ENCODE data around the gene SHC3. TPM values are rescaled to one million over a fixed set of nuclear protein-coding genes. Genes with fewer than 3 reads are reported as not detected.

The SHC3 gene
- total and polyA plus RNA-seq, 9 of the 15 experiments (the other 6 are each of a cell fraction or from before 2014, with no cell fraction given) = not detected

DNA sequence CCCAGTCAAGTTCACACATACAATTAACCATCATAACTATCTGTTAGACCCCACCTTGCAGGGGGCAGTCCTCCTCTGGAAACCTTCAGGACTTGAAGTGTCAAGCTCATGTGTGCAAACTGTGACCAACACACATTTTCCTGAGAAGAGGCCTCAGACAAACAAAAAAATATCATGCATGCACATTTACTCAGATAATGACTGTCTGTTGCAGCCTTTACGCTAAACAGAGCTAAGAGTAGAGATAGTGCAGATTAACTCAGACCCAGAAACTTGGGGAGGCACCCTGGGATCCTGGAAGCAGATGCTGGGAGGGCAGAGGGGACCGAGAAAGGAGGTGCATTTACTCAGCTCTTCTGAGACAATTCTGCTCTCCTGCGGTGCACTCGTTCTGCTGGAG, 191.0 kb downstream of the SHC3 start:
- Histone ChIP-seq H3K27ac (ENCODE audit: extremely low read depth, low read depth, low read length) (no peak overlapping the region), H3K9me3 (replicated peaks; ENCODE audit: control insufficient read depth, insufficient read depth, low read depth, low read length) (no peaks in the 10 kb centered on the region), H4K20me1 (replicated peaks; ENCODE audit: control insufficient read depth, insufficient read depth, low read length) (no peaks in the 10 kb centered on the region), H3K79me2 (ENCODE audit: control insufficient read depth, insufficient read depth, low read length) (no peaks in the 10 kb centered on the region), H3K36me3 (ENCODE audit: control insufficient read depth, insufficient read depth, low read length) (no peaks in the 10 kb centered on the region), H3K9ac (ENCODE audit: insufficient read depth in 1 of 2, low read depth in 2 of 2, low read length in 2 of 2) (no peak overlapping the region), H3K9me1 (ENCODE audit: control insufficient read depth, insufficient read depth, low read length) (no peaks in the 10 kb centered on the region), H3K4me1 (replicated peaks in 1 of 2; ENCODE audit: control insufficient read depth in 2 of 2, insufficient read depth in 2 of 2, low read length in 2 of 2) (peaks cover 0 to 11% of the 10 kb centered on the region in 2 experiments; a peak in 3 of 5 replicates), H3K27me3 (ENCODE audit: control insufficient read depth in 2 of 2, insufficient read depth in 2 of 2, low read length in 2 of 2) (peaks cover 0 to 8% of the 10 kb centered on the region in 2 experiments; a peak in 1 of 5 replicates), H3K4me3 (no peak overlapping the region), H3K4me2 (ENCODE audit: insufficient read depth, low read length) (no peak overlapping the region), H2AFZ (ENCODE audit: low read depth, low read length) (no peak overlapping the region)
- 0% methylated on average over 4 of the region's 4 CpGs for WGBS (ENCODE audit: insufficient coverage, low coverage, missing lambda C conversion rate)
- in situ Hi-C loops (cut with MboI) (no loop called here), intact Hi-C loops (cut with micrococcal nuclease) (loop anchor here (10.0 kb wide), 1 partner anchor 113 kb away; no protein-coding TSS in a partner anchor)
- no peak for FAIRE-seq
- ChIA-PET POLR2A (no interaction called here), CTCF (ENCODE audit: low intra/inter-chr PET ratio) (interaction anchor here (0.6 kb wide), 1 partner anchor 409 kb away, joined by 3 read pairs; no protein-coding TSS in a partner anchor)
- ATAC-seq = no peak
- DNase-seq (ENCODE audit: extremely low read depth in 1 of 4, low spot score in 3 of 4) = no peak
- TF ChIP-seq, protein P1, sequence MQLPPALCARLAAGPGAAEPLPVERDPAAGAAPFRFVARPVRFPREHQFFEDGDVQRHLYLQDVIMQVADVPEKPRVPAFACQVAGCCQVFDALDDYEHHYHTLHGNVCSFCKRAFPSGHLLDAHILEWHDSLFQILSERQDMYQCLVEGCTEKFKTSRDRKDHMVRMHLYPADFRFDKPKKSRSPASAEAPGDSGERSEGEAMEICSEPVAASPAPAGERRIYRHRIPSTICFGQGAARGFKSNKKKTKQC (CRISPR knock-in tag; IDR thresholded peaks at IDR 0.05) = no peak
- TF ChIP-seq, protein P2, sequence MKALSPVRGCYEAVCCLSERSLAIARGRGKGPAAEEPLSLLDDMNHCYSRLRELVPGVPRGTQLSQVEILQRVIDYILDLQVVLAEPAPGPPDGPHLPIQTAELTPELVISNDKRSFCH (CRISPR knock-in tag; IDR thresholded peaks at IDR 0.05) = no peak
- TF ChIP-seq, protein P2 (tag; IDR thresholded peaks at IDR 0.05) = no peak
- no peak for TF ChIP-seq ETV5 (CRISPR knock-in tag; IDR thresholded peaks at IDR 0.05; ENCODE audit: low read depth)
- BruUV-seq (replicated peaks) = no TSS peak

DNA sequence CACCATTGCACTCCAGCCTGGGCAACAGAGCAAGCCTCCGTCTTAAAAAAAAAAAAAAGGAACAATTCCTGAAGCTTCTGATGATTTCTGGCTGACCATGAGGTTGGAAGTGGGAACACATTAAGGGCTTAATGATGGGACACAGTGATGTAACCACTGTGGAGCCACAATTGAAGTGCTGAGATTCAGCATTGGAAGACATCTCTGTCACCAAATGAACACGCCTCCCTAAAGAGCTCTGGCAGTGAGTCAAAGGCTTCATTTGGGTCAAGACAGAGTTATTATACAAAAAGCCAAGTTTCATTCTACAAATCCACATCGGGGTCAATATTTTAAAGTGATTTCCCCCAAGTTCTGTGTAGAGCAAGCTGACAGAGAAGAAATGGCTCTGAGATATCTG, 191.8 kb downstream of the SHC3 start:
- 3% methylated on average over 3 of the region's 3 CpGs for WGBS (ENCODE audit: insufficient coverage, low coverage, missing lambda C conversion rate)
- H3K4me1 ChIP-seq (replicated peaks in 1 of 2; ENCODE audit: control insufficient read depth in 2 of 2, insufficient read depth in 2 of 2, low read length in 2 of 2) = peaks cover 0 to 10% of the 10 kb centered on the region in 2 experiments; a peak in 3 of 5 replicates
- H4K20me1 ChIP-seq (replicated peaks; ENCODE audit: control insufficient read depth, insufficient read depth, low read length) = no peaks in the 10 kb centered on the region
- ATAC-seq = no peak
- H3K9me1 ChIP-seq (ENCODE audit: control insufficient read depth, insufficient read depth, low read length) = no peaks in the 10 kb centered on the region
- H3K4me3 ChIP-seq = no peak overlapping the region
- no peak overlapping the region for H3K4me2 ChIP-seq (ENCODE audit: insufficient read depth, low read length)
- H3K9me3 ChIP-seq (replicated peaks; ENCODE audit: control insufficient read depth, insufficient read depth, low read depth, low read length) = no peaks in the 10 kb centered on the region
- no peak overlapping the region for H3K27ac ChIP-seq (ENCODE audit: extremely low read depth, low read depth, low read length)
- no peaks in the 10 kb centered on the region for H3K36me3 ChIP-seq (ENCODE audit: control insufficient read depth, insufficient read depth, low read length)
- no peak overlapping the region for H3K9ac ChIP-seq (ENCODE audit: insufficient read depth in 1 of 2, low read depth in 2 of 2, low read length in 2 of 2)
- DNase-seq (ENCODE audit: extremely low read depth in 1 of 4, low spot score in 3 of 4) = no peak
- CTCF ChIA-PET (ENCODE audit: low intra/inter-chr PET ratio) = interaction anchor here (0.6 kb wide), 1 partner anchor 408 kb away, joined by 3 read pairs; no protein-coding TSS in a partner anchor
- no peak for FAIRE-seq
- peaks cover 0 to 8% of the 10 kb centered on the region in 2 experiments; a peak in 1 of 5 replicates for H3K27me3 ChIP-seq (ENCODE audit: control insufficient read depth in 2 of 2, insufficient read depth in 2 of 2, low read length in 2 of 2)
- BruUV-seq (replicated peaks) = no TSS peak
- in situ Hi-C loops (cut with MboI) = no loop called here
- POLR2A ChIA-PET = no interaction called here
- H2AFZ ChIP-seq (ENCODE audit: low read depth, low read length) = no peak overlapping the region
- intact Hi-C loops (cut with micrococcal nuclease) = loop anchor here (10.0 kb wide), 1 partner anchor 112 kb away; no protein-coding TSS in a partner anchor
- H3K79me2 ChIP-seq (ENCODE audit: control insufficient read depth, insufficient read depth, low read length) = no peaks in the 10 kb centered on the region
- TF ChIP-seq, protein P3, sequence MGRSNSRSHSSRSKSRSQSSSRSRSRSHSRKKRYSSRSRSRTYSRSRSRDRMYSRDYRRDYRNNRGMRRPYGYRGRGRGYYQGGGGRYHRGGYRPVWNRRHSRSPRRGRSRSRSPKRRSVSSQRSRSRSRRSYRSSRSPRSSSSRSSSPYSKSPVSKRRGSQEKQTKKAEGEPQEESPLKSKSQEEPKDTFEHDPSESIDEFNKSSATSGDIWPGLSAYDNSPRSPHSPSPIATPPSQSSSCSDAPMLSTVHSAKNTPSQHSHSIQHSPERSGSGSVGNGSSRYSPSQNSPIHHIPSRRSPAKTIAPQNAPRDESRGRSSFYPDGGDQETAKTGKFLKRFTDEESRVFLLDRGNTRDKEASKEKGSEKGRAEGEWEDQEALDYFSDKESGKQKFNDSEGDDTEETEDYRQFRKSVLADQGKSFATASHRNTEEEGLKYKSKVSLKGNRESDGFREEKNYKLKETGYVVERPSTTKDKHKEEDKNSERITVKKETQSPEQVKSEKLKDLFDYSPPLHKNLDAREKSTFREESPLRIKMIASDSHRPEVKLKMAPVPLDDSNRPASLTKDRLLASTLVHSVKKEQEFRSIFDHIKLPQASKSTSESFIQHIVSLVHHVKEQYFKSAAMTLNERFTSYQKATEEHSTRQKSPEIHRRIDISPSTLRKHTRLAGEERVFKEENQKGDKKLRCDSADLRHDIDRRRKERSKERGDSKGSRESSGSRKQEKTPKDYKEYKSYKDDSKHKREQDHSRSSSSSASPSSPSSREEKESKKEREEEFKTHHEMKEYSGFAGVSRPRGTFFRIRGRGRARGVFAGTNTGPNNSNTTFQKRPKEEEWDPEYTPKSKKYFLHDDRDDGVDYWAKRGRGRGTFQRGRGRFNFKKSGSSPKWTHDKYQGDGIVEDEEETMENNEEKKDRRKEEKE (IDR thresholded peaks at IDR 0.05; ENCODE audit: borderline replicate concordance in 1 of 2, control insufficient read depth in 1 of 2, low read depth in 2 of 2, low read length in 1 of 2) = no peak
- TF ChIP-seq, protein P4, sequence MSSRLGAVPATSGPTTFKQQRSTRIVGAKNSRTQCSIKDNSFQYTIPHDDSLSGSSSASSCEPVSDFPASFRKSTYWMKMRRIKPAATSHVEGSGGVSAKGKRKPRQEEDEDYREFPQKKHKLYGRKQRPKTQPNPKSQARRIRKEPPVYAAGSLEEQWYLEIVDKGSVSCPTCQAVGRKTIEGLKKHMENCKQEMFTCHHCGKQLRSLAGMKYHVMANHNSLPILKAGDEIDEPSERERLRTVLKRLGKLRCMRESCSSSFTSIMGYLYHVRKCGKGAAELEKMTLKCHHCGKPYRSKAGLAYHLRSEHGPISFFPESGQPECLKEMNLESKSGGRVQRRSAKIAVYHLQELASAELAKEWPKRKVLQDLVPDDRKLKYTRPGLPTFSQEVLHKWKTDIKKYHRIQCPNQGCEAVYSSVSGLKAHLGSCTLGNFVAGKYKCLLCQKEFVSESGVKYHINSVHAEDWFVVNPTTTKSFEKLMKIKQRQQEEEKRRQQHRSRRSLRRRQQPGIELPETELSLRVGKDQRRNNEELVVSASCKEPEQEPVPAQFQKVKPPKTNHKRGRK (tag; IDR thresholded peaks at IDR 0.05) = no peak
- TF ChIP-seq, protein P5, sequence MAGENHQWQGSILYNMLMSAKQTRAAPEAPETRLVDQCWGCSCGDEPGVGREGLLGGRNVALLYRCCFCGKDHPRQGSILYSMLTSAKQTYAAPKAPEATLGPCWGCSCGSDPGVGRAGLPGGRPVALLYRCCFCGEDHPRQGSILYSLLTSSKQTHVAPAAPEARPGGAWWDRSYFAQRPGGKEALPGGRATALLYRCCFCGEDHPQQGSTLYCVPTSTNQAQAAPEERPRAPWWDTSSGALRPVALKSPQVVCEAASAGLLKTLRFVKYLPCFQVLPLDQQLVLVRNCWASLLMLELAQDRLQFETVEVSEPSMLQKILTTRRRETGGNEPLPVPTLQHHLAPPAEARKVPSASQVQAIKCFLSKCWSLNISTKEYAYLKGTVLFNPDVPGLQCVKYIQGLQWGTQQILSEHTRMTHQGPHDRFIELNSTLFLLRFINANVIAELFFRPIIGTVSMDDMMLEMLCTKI (IDR thresholded peaks at IDR 0.05; ENCODE audit: partially characterized antibody) = no peak
